NT2/D1 (cell line): Measurements from ENCODE around the gene FAM13A.

ENCODE experiments used
- DNase-seq: peaks from one replicate; pipeline ENCODE4 v3.0.0-alpha.2; 2011; ENCODE audit warnings: low read depth, low spot score
- H3K27me3 ChIP-seq: 2 replicates; pipeline ENCODE4 v1.6.0; 2011; ENCODE audit warnings: mild to moderate bottlenecking; ENCODE audit not compliant: insufficient read length, insufficient read depth
- H3K36me3 ChIP-seq: 2 replicates; pipeline ENCODE4 v1.6.1; 2011; ENCODE audit warnings: mild to moderate bottlenecking, low read length, mixed read lengths; ENCODE audit not compliant: insufficient read depth, insufficient read length
- H3K4me1 ChIP-seq: 2 replicates; pipeline ENCODE4 v1.5.1; 2011; ENCODE audit not compliant: insufficient read depth, insufficient read length
- H3K4me3 ChIP-seq: 2 replicates; pipeline ENCODE4 v1.5.1; 2011; ENCODE audit warnings: low read depth; ENCODE audit not compliant: insufficient read length
- H3K9ac ChIP-seq: 2 replicates; pipeline ENCODE4 v1.6.0; 2011; ENCODE audit warnings: low read depth; ENCODE audit not compliant: insufficient read length
- H3K9me3 ChIP-seq: 2 replicates; pipeline ENCODE4 v1.5.1; 2011; ENCODE audit warnings: mild to moderate bottlenecking, low read length; ENCODE audit not compliant: insufficient read depth
- SUZ12 ChIP-seq: IDR thresholded peaks from 2 replicates; pipeline ENCODE4 v1.6.1; 2011; ENCODE audit not compliant: insufficient read length, insufficient read depth; ENCODE audit errors: extremely low read depth
- YY1 ChIP-seq: IDR thresholded peaks from 2 replicates; pipeline ENCODE4 v1.6.1; 2011; ENCODE audit not compliant: insufficient read length, insufficient read depth
- ZNF274 ChIP-seq: IDR thresholded peaks from 2 replicates; pipeline ENCODE4 v1.6.1; 2011; ENCODE audit warnings: mild to moderate bottlenecking, low read depth, low read length

Gene FAM13A

GRCh38 chr4:88743696-88744095 is 313.3 kb downstream of the FAM13A start:
- H3K27me3 ChIP-seq = no peaks in the 10 kb centered on the region
- no peak overlapping the region for H3K4me3 ChIP-seq
- DNase-seq = no peak
- H3K9me3 ChIP-seq = no peaks in the 10 kb centered on the region
- H3K4me1 ChIP-seq = no peaks in the 10 kb centered on the region
- H3K36me3 ChIP-seq = peaks cover 9% of the 10 kb centered on the region
- H3K9ac ChIP-seq = no peak overlapping the region
- TF ChIP-seq YY1 (no peak), SUZ12 (no peak), ZNF274 (no peak)

GRCh38 chr4:88742561-88742960 is 314.4 kb downstream of the FAM13A start:
- TF ChIP-seq SUZ12 = no peak
- no peak for TF ChIP-seq YY1
- H3K9ac ChIP-seq = no peak overlapping the region
- H3K4me1 ChIP-seq = no peaks in the 10 kb centered on the region
- DNase-seq = no peak
- H3K4me3 ChIP-seq = no peak overlapping the region
- H3K27me3 ChIP-seq = no peaks in the 10 kb centered on the region
- H3K36me3 ChIP-seq = peaks cover 12% of the 10 kb centered on the region
- no peaks in the 10 kb centered on the region for H3K9me3 ChIP-seq

DNA sequence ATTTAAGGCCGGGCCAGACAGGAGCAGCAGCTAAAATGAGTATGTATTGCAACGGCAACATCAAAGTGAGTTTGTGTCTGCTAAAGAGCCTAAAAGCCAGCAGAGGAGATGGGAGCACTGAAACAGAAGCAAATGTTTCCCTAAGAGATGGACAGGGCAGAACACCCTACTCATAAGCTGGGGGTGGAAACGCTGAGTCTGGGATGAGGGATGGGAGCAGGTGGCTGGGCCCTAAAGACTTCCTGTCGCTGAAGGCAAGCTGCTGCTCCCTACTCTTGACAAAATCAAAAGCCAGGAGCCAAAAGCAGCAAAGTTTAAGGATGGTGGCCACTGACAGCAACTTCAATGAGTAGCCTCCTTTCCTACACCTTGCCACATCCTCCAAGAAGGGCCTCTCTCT is 318.8 kb downstream of the FAM13A start:
- TF ChIP-seq YY1 (no peak), ZNF274 (no peak), SUZ12 (no peak)

GRCh38 chr4:88737307-88737941 is 319.6 kb downstream of the FAM13A start:
- no peak for TF ChIP-seq YY1
- no peak for TF ChIP-seq SUZ12
- no peak for TF ChIP-seq ZNF274
- Histone ChIP-seq H3K27me3 (no peaks in the 10 kb centered on the region), H3K4me1 (no peaks in the 10 kb centered on the region), H3K36me3 (peaks cover 13% of the 10 kb centered on the region), H3K4me3 (no peak overlapping the region), H3K9me3 (no peaks in the 10 kb centered on the region), H3K9ac (no peak overlapping the region)
- no peak for DNase-seq

More for the DNA sequence above, 318.8 kb downstream of the FAM13A start:
- Histone ChIP-seq H3K36me3 (peaks cover 13% of the 10 kb centered on the region), H3K9me3 (no peaks in the 10 kb centered on the region), H3K27me3 (no peaks in the 10 kb centered on the region), H3K4me3 (no peak overlapping the region), H3K4me1 (no peaks in the 10 kb centered on the region), H3K9ac (no peak overlapping the region)
- DNase-seq = no peak

DNA sequence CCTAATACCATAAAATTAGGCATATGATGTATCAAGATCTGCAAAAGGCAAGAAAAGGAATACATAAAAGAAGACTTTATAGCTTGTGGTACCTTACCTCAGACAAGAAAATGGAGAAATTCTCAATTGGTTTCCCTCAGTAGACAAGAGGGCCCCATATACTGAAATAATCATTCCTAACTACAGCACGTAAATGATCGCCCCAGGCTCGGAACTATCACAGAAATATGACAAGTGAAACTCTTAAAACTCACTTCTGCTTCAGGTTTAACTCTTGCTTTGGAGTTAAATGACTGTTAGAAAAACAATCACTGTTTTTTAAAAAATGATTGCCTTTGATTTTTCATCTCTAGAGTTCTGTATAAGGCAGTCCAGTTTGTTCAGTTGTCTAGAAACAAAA is 320.7 kb downstream of the FAM13A start:
- no peak for DNase-seq
- no peak for TF ChIP-seq ZNF274
- TF ChIP-seq SUZ12 = no peak
- peaks cover 13% of the 10 kb centered on the region for H3K36me3 ChIP-seq
- no peak overlapping the region for H3K9ac ChIP-seq
- no peaks in the 10 kb centered on the region for H3K27me3 ChIP-seq
- H3K9me3 ChIP-seq = no peaks in the 10 kb centered on the region
- no peak overlapping the region for H3K4me3 ChIP-seq
- H3K4me1 ChIP-seq = no peaks in the 10 kb centered on the region

GRCh38 chr4:88735564-88735963 is 321.4 kb downstream of the FAM13A start:
- no peaks in the 10 kb centered on the region for H3K9me3 ChIP-seq
- H3K4me3 ChIP-seq = no peak overlapping the region
- no peak for TF ChIP-seq YY1
- no peak for TF ChIP-seq SUZ12
- no peak for TF ChIP-seq ZNF274
- H3K4me1 ChIP-seq = no peaks in the 10 kb centered on the region
- no peaks in the 10 kb centered on the region for H3K27me3 ChIP-seq
- H3K36me3 ChIP-seq = peaks cover 13% of the 10 kb centered on the region
- H3K9ac ChIP-seq = no peak overlapping the region
- DNase-seq = no peak

GRCh38 chr4:88734403-88734949 is 322.5 kb downstream of the FAM13A start:
- H3K9ac ChIP-seq = no peak overlapping the region
- no peak overlapping the region for H3K4me3 ChIP-seq
- H3K4me1 ChIP-seq = no peaks in the 10 kb centered on the region
- DNase-seq = no peak
- TF ChIP-seq SUZ12 = no peak
- TF ChIP-seq YY1 = no peak
- no peak for TF ChIP-seq ZNF274
- no peaks in the 10 kb centered on the region for H3K27me3 ChIP-seq
- peaks cover 13% of the 10 kb centered on the region for H3K36me3 ChIP-seq
- no peaks in the 10 kb centered on the region for H3K9me3 ChIP-seq

- H3K27me3 ChIP-seq = no peaks in the 10 kb centered on the region
- H3K36me3 ChIP-seq = peaks cover 14% of the 10 kb centered on the region
- H3K4me3 ChIP-seq = no peak overlapping the region
- TF ChIP-seq ZNF274 (no peak), SUZ12 (no peak), YY1 (no peak)
- no peak for DNase-seq
- H3K9ac ChIP-seq = no peak overlapping the region
- no peaks in the 10 kb centered on the region for H3K4me1 ChIP-seq
- no peaks in the 10 kb centered on the region for H3K9me3 ChIP-seq
These were observed 324.1 kb downstream of the FAM13A start for GRCh38 chr4:88732714-88733368.
